IPS-18a (cell line): Measurements from ENCODE around the gene LIPM.

Source experiments
- H3K27ac ChIP-seq: one replicate; pipeline ENCODE4 v1.5.1; 2013; ENCODE audit warnings: low read length
- H3K27me3 ChIP-seq: one replicate; pipeline ENCODE4 v1.6.1; 2013; ENCODE audit warnings: mild to moderate bottlenecking, low read length; ENCODE audit not compliant: control insufficient read depth, insufficient read depth
- H3K36me3 ChIP-seq: one replicate; pipeline ENCODE4 v1.6.1; 2013; ENCODE audit warnings: low read depth, low read length; ENCODE audit not compliant: control insufficient read depth
- H3K4me1 ChIP-seq: one replicate; pipeline ENCODE4 v1.6.1; 2013; ENCODE audit warnings: low read depth, low read length; ENCODE audit not compliant: control insufficient read depth
- H3K4me3 ChIP-seq: one replicate; pipeline ENCODE4 v1.5.1; 2013; ENCODE audit warnings: low read length
- H3K9ac ChIP-seq: one replicate; pipeline ENCODE4 v1.6.1; 2013; ENCODE audit warnings: mild to moderate bottlenecking, low read length, moderate library complexity
- H3K9me3 ChIP-seq: one replicate; pipeline ENCODE4 v1.6.1; 2013; ENCODE audit warnings: low read depth, low read length; ENCODE audit not compliant: control insufficient read depth

LIPM gene

GRCh38 chr10:88802523-88803285 lies at the start of gene LIPM:
TSS of gene LIPM (plus strand) at chr10:88802730. CDS start at chr10:88802897, 167 bp downstream.
- no peaks in the 10 kb centered on the region for H3K36me3 ChIP-seq
- H3K27me3 ChIP-seq = no peaks in the 10 kb centered on the region
- H3K27ac ChIP-seq = no peak within 1 kb of the TSS
- H3K4me3 ChIP-seq = no peak within 1 kb of the TSS
- no peak within 1 kb of the TSS for H3K9ac ChIP-seq
- H3K9me3 ChIP-seq = no peaks in the 10 kb centered on the region
- H3K4me1 ChIP-seq = peaks cover 10% of the 10 kb centered on the region

- Histone ChIP-seq H3K4me1 (peaks cover 5% of the 10 kb centered on the region), H3K27ac (no peak overlapping the region), H3K9ac (no peak overlapping the region), H3K27me3 (no peaks in the 10 kb centered on the region), H3K9me3 (no peaks in the 10 kb centered on the region), H3K4me3 (no peak overlapping the region), H3K36me3 (no peaks in the 10 kb centered on the region)
Observed at GRCh38 chr10:88754287-88754686, 48.2 kb upstream of the LIPM start.

GRCh38 chr10:88755753-88756152 lies 46.8 kb upstream of the LIPM start:
- no peaks in the 10 kb centered on the region for H3K9me3 ChIP-seq
- no peak overlapping the region for H3K27ac ChIP-seq
- peaks cover 5% of the 10 kb centered on the region for H3K4me1 ChIP-seq
- no peak overlapping the region for H3K9ac ChIP-seq
- no peaks in the 10 kb centered on the region for H3K27me3 ChIP-seq
- no peaks in the 10 kb centered on the region for H3K36me3 ChIP-seq
- no peak overlapping the region for H3K4me3 ChIP-seq

GRCh38 chr10:88756660-88757059 lies 45.9 kb upstream of the LIPM start:
- no peaks in the 10 kb centered on the region for H3K36me3 ChIP-seq
- H3K4me3 ChIP-seq = no peak overlapping the region
- H3K27me3 ChIP-seq = no peaks in the 10 kb centered on the region
- peaks cover 5% of the 10 kb centered on the region for H3K4me1 ChIP-seq
- no peak overlapping the region for H3K9ac ChIP-seq
- H3K27ac ChIP-seq = no peak overlapping the region
- H3K9me3 ChIP-seq = no peaks in the 10 kb centered on the region

GRCh38 chr10:88759366-88760101 lies 43.0 kb upstream of the LIPM start, which contains the start of gene LIPN:
TSS of gene LIPN (plus strand) at chr10:88760020. CDS start at chr10:88761406, 1,386 bp downstream.
- Histone ChIP-seq H3K36me3 (no peaks in the 10 kb centered on the region), H3K4me3 (no peak within 1 kb of the TSS), H3K9me3 (no peaks in the 10 kb centered on the region), H3K27me3 (no peaks in the 10 kb centered on the region), H3K9ac (no peak within 1 kb of the TSS), H3K4me1 (peaks cover 5% of the 10 kb centered on the region), H3K27ac (no peak within 1 kb of the TSS)

GRCh38 chr10:88762906-88763305 lies 39.6 kb upstream of the LIPM start:
- no peak overlapping the region for H3K27ac ChIP-seq
- no peaks in the 10 kb centered on the region for H3K27me3 ChIP-seq
- peaks cover 3% of the 10 kb centered on the region for H3K4me1 ChIP-seq
- H3K36me3 ChIP-seq = no peaks in the 10 kb centered on the region
- no peak overlapping the region for H3K9ac ChIP-seq
- no peak overlapping the region for H3K4me3 ChIP-seq
- no peaks in the 10 kb centered on the region for H3K9me3 ChIP-seq

- H3K9ac ChIP-seq = no peak overlapping the region
- no peaks in the 10 kb centered on the region for H3K36me3 ChIP-seq
- H3K4me1 ChIP-seq = peaks cover 9% of the 10 kb centered on the region
- no peaks in the 10 kb centered on the region for H3K27me3 ChIP-seq
- H3K27ac ChIP-seq = no peak overlapping the region
- H3K4me3 ChIP-seq = no peak overlapping the region
- no peaks in the 10 kb centered on the region for H3K9me3 ChIP-seq
Observed at GRCh38 chr10:88763441-88763840, 39.1 kb upstream of the LIPM start.

- Histone ChIP-seq H3K4me3 (no peak overlapping the region), H3K4me1 (peaks cover 11% of the 10 kb centered on the region), H3K36me3 (no peaks in the 10 kb centered on the region), H3K27me3 (no peaks in the 10 kb centered on the region), H3K9me3 (no peaks in the 10 kb centered on the region), H3K9ac (no peak overlapping the region), H3K27ac (no peak overlapping the region)
Observed at GRCh38 chr10:88764110-88764509, 38.4 kb upstream of the LIPM start.

GRCh38 chr10:88765816-88766215 lies 36.7 kb upstream of the LIPM start:
- H3K36me3 ChIP-seq = no peaks in the 10 kb centered on the region
- no peaks in the 10 kb centered on the region for H3K27me3 ChIP-seq
- H3K4me3 ChIP-seq = no peak overlapping the region
- H3K27ac ChIP-seq = no peak overlapping the region
- H3K4me1 ChIP-seq = peaks cover 11% of the 10 kb centered on the region
- H3K9me3 ChIP-seq = no peaks in the 10 kb centered on the region
- no peak overlapping the region for H3K9ac ChIP-seq

GRCh38 chr10:88769384-88769783 lies 33.1 kb upstream of the LIPM start:
- Histone ChIP-seq H3K27me3 (no peaks in the 10 kb centered on the region), H3K4me3 (no peak overlapping the region), H3K9ac (no peak overlapping the region), H3K9me3 (no peaks in the 10 kb centered on the region), H3K36me3 (no peaks in the 10 kb centered on the region), H3K27ac (no peak overlapping the region), H3K4me1 (peaks cover 11% of the 10 kb centered on the region)

- no peaks in the 10 kb centered on the region for H3K36me3 ChIP-seq
- no peak overlapping the region for H3K9ac ChIP-seq
- H3K4me1 ChIP-seq = no peaks in the 10 kb centered on the region
- H3K27me3 ChIP-seq = no peaks in the 10 kb centered on the region
- no peak overlapping the region for H3K4me3 ChIP-seq
- no peaks in the 10 kb centered on the region for H3K9me3 ChIP-seq
- H3K27ac ChIP-seq = no peak overlapping the region
Observed at GRCh38 chr10:88781206-88781605, 21.3 kb upstream of the LIPM start.
